Activated naive CD8-positive, alpha-beta T cell treated with anti-CD3 and anti-CD28 coated beads for 36 hours (primary cell): ENCODE measurements around the gene CIAO2B. TPM values are rescaled to one million over a fixed set of nuclear protein-coding genes. Genes with fewer than 3 reads are reported as not detected.

ENCODE experiments used
- DNase-seq: peaks from one replicate; pipeline ENCODE4 v3.0.0; 2021
- H3K27ac Mint-ChIP-seq: one replicate; pipeline ENCODE4 v1.8.0; 2022; ENCODE audit warnings: mild to moderate bottlenecking, moderate library complexity, mixed read lengths
- H3K27me3 Mint-ChIP-seq: one replicate; pipeline ENCODE4 v1.8.0; 2022; ENCODE audit warnings: mild to moderate bottlenecking, mixed read lengths
- H3K36me3 Mint-ChIP-seq: one replicate; pipeline ENCODE4 v1.8.0; 2021; ENCODE audit warnings: mild to moderate bottlenecking, mixed read lengths
- H3K4me1 Mint-ChIP-seq: one replicate; pipeline ENCODE4 v1.8.0; 2021; ENCODE audit warnings: mixed read lengths
- H3K4me3 Mint-ChIP-seq: one replicate; pipeline ENCODE4 v1.8.0; 2022; ENCODE audit warnings: mild to moderate bottlenecking, moderate library complexity, mixed read lengths
- H3K9me3 Mint-ChIP-seq: one replicate; pipeline ENCODE4 v1.8.0; 2022; ENCODE audit warnings: mixed read lengths
- total RNA-seq, 2 experiments: library from RNA; stranded (reverse); gene quantifications; one replicate each; pipeline ENCODE4 v1.2.3, GENCODE V29; 2021

CIAO2B gene
- total RNA-seq, 2 experiments from 2014 or later, result 152 to 153 TPM

GRCh38 chr16:66910175-66910940 lies 23.8 kb downstream of the CIAO2B start:
- Mint-ChIP-seq H3K4me3 (no peak overlapping the region), H3K4me1 (peaks cover 4% of the 10 kb centered on the region), H3K36me3 (no peaks in the 10 kb centered on the region), H3K27me3 (no peaks in the 10 kb centered on the region), H3K9me3 (no peaks in the 10 kb centered on the region), H3K27ac (no peak overlapping the region)
- no peak for DNase-seq

- no peaks in the 10 kb centered on the region for H3K9me3 Mint-ChIP-seq
- no peak overlapping the region for H3K27ac Mint-ChIP-seq
- peaks cover 4% of the 10 kb centered on the region for H3K4me1 Mint-ChIP-seq
- H3K27me3 Mint-ChIP-seq, result no peaks in the 10 kb centered on the region
- H3K4me3 Mint-ChIP-seq, result no peak overlapping the region
- H3K36me3 Mint-ChIP-seq, result no peaks in the 10 kb centered on the region
- DNase-seq, result no peak
Observed at GRCh38 chr16:66908762-66909559, 25.2 kb downstream of the CIAO2B start.

- Mint-ChIP-seq H3K27me3 (no peaks in the 10 kb centered on the region), H3K4me3 (no peak overlapping the region), H3K36me3 (no peaks in the 10 kb centered on the region), H3K27ac (no peak overlapping the region), H3K9me3 (no peaks in the 10 kb centered on the region), H3K4me1 (peaks cover 4% of the 10 kb centered on the region)
- no peak for DNase-seq
Observed at GRCh38 chr16:66908116-66908515, 26.1 kb downstream of the CIAO2B start.

GRCh38 chr16:66906916-66907836 lies 27.0 kb downstream of the CIAO2B start:
- Mint-ChIP-seq H3K27me3 (no peaks in the 10 kb centered on the region), H3K4me3 (no peak overlapping the region), H3K27ac (no peak overlapping the region), H3K36me3 (no peaks in the 10 kb centered on the region), H3K9me3 (no peaks in the 10 kb centered on the region), H3K4me1 (peaks cover 4% of the 10 kb centered on the region)
- DNase-seq, result no peak

- no peaks in the 10 kb centered on the region for H3K27me3 Mint-ChIP-seq
- DNase-seq, result peak; percentile 46
- no peak overlapping the region for H3K4me3 Mint-ChIP-seq
- H3K36me3 Mint-ChIP-seq, result no peaks in the 10 kb centered on the region
- peaks cover 4% of the 10 kb centered on the region for H3K4me1 Mint-ChIP-seq
- no peak overlapping the region for H3K27ac Mint-ChIP-seq
- no peaks in the 10 kb centered on the region for H3K9me3 Mint-ChIP-seq
Observed at GRCh38 chr16:66905633-66906539, 28.3 kb downstream of the CIAO2B start.

GRCh38 chr16:66904846-66905632 lies 29.2 kb downstream of the CIAO2B start:
- Mint-ChIP-seq H3K27me3 (no peaks in the 10 kb centered on the region), H3K9me3 (no peaks in the 10 kb centered on the region), H3K36me3 (no peaks in the 10 kb centered on the region), H3K4me3 (no peak overlapping the region), H3K4me1 (peaks cover 4% of the 10 kb centered on the region), H3K27ac (no peak overlapping the region)
- DNase-seq, result no peak

GRCh38 chr16:66904428-66904845 lies 29.8 kb downstream of the CIAO2B start:
- H3K27ac Mint-ChIP-seq, result no peak overlapping the region
- no peak overlapping the region for H3K4me3 Mint-ChIP-seq
- peaks cover 4% of the 10 kb centered on the region for H3K4me1 Mint-ChIP-seq
- no peaks in the 10 kb centered on the region for H3K9me3 Mint-ChIP-seq
- no peaks in the 10 kb centered on the region for H3K27me3 Mint-ChIP-seq
- no peak for DNase-seq
- no peaks in the 10 kb centered on the region for H3K36me3 Mint-ChIP-seq

GRCh38 chr16:66903544-66904427 lies 30.4 kb downstream of the CIAO2B start:
- Mint-ChIP-seq H3K4me3 (no peak overlapping the region), H3K9me3 (no peaks in the 10 kb centered on the region), H3K36me3 (no peaks in the 10 kb centered on the region), H3K27me3 (no peaks in the 10 kb centered on the region), H3K27ac (no peak overlapping the region), H3K4me1 (peaks cover 4% of the 10 kb centered on the region)
- DNase-seq, result no peak

GRCh38 chr16:66902648-66903543 lies 31.3 kb downstream of the CIAO2B start:
- Mint-ChIP-seq H3K4me1 (peaks cover 4% of the 10 kb centered on the region), H3K4me3 (no peak overlapping the region), H3K36me3 (no peaks in the 10 kb centered on the region)

GRCh38 chr16:66901626-66902025 lies 32.6 kb downstream of the CIAO2B start:
- H3K27ac Mint-ChIP-seq, result no peak overlapping the region
- H3K4me3 Mint-ChIP-seq, result no peak overlapping the region
- H3K4me1 Mint-ChIP-seq, result peaks cover 4% of the 10 kb centered on the region
- no peaks in the 10 kb centered on the region for H3K9me3 Mint-ChIP-seq
- H3K27me3 Mint-ChIP-seq, result no peaks in the 10 kb centered on the region
- no peak for DNase-seq
- H3K36me3 Mint-ChIP-seq, result no peaks in the 10 kb centered on the region

More at GRCh38 chr16:66902648-66903543, 31.3 kb downstream of the CIAO2B start:
- Mint-ChIP-seq H3K27ac (no peak overlapping the region), H3K9me3 (no peaks in the 10 kb centered on the region), H3K27me3 (no peaks in the 10 kb centered on the region)
- DNase-seq, result no peak

GRCh38 chr16:66900721-66901441 lies 33.3 kb downstream of the CIAO2B start:
- no peaks in the 10 kb centered on the region for H3K27me3 Mint-ChIP-seq
- peaks cover 3% of the 10 kb centered on the region for H3K4me1 Mint-ChIP-seq
- no peak for DNase-seq
- H3K4me3 Mint-ChIP-seq, result no peak overlapping the region
- H3K9me3 Mint-ChIP-seq, result no peaks in the 10 kb centered on the region
- H3K36me3 Mint-ChIP-seq, result no peaks in the 10 kb centered on the region
- no peak overlapping the region for H3K27ac Mint-ChIP-seq
